Suppressor macrophage treated with lipopolysaccharide for 1 hour (primary cell): ENCODE measurements around the gene PKNOX2.
A peak's percentile ranks its signal among the peaks of the same experiment; 100 is the strongest.

ENCODE experiments used
- DNase-seq, 3 donors: peaks; one replicate each; pipeline ENCODE4 v3.0.0-alpha.2; 2020 to 2022

Gene PKNOX2

GRCh38 chr11:125345421-125346178 lies 181.0 kb downstream of the PKNOX2 start:
- DNase-seq = peak; percentile 54 to 74 (median 64)

DNA sequence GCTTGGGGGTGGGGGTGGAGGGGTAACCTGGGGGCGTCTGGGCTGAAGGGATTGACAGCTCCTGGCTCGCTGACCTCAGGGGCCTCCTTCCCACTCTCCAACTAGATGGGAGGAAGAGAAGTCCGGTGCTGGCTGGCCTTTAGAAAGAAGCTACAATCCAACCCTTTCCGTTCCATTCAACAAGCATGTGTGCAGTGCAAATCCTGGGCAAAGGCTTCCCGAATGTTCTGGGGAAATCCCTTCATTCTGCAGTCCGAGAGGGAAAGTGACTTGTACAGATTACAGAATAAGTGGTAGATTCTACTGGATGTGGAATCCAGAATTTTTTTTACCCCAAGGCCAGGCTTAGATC lies 181.6 kb downstream of the PKNOX2 start:
- no peak for DNase-seq

DNA sequence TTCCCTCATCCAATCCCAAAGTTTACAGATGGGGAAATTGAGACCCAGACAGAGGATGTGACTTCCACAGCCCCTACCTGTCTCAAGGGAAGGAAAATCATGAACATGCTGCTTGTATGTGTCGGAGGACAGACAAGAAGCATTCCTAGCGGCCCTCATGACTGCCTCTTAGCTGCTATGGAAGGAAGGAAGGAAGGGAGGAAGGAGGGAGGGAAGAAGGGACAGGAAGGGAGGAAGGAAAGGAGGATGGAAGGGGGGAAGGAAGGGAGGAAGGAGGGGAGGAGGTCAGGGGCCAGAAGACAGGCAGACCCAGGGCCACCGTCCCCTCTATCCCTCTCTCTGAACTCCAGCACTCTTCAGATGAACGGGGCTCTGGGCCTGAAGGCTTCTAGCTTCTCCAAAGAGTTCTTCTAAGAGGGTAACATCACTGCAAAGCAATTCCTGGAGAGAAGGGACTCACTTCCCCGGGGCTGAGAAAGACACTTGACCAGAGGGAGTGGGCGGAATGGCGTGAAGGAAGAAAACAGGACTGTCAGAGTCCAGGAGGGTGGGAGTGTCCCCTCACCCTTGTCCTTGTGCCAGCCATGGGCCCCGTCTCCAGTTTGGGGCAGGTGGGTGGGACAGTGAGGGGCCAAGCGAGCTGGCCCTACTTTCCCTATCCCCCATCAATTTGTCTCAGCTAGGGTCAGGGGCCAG lies 182.2 kb downstream of the PKNOX2 start:
- peak in 1 of 3 donors; percentile 9 for DNase-seq

DNA sequence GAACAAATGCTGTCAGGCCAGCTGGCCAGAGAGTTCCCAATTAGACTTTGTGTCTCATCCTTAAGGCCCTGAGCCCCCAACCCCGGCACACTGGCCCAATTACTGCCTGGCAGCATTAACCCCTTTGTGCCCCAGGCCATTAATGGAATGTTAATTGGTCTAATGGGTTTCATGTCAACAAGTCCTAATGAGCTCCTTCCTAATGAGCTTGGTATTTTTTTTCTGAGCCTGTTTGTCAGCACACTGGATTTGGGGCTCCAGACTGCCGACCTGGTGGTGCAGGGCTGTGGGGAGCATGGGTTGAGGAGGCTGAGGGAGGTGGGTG lies 182.7 kb downstream of the PKNOX2 start:
- DNase-seq = no peak

DNA sequence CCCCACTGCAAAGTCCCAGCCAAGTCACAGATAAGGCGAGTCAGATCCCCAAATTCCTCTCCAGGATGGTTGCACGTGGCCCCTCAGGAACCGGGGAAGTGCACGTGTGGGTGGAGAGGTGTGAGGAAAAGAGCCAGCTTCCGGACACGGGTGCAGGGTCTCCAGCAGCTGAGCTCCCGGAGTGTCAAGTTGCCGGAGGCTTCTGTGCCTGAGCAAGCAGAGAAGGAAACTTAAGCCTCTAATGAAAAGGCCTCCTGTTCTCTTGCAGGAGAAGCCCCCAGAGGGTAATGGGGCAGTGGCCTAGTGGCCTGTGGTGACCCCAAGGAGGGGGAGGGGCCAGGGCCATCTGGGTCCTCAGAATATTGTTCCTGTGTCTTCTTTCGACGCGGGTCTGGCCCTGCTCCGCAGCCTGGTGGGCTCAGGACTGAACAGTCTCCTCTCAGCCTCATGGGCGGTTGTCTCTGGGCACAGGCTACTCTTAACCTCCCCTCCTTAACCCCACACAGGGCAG lies 183.6 kb downstream of the PKNOX2 start:
- no peak for DNase-seq

- peak; percentile 42 to 66 (median 55) for DNase-seq
Observed at GRCh38 chr11:125348674-125349309, 184.2 kb downstream of the PKNOX2 start.

GRCh38 chr11:125350206-125351032 lies 185.9 kb downstream of the PKNOX2 start:
- peak in 1 of 3 donors; percentile 7 for DNase-seq

DNA sequence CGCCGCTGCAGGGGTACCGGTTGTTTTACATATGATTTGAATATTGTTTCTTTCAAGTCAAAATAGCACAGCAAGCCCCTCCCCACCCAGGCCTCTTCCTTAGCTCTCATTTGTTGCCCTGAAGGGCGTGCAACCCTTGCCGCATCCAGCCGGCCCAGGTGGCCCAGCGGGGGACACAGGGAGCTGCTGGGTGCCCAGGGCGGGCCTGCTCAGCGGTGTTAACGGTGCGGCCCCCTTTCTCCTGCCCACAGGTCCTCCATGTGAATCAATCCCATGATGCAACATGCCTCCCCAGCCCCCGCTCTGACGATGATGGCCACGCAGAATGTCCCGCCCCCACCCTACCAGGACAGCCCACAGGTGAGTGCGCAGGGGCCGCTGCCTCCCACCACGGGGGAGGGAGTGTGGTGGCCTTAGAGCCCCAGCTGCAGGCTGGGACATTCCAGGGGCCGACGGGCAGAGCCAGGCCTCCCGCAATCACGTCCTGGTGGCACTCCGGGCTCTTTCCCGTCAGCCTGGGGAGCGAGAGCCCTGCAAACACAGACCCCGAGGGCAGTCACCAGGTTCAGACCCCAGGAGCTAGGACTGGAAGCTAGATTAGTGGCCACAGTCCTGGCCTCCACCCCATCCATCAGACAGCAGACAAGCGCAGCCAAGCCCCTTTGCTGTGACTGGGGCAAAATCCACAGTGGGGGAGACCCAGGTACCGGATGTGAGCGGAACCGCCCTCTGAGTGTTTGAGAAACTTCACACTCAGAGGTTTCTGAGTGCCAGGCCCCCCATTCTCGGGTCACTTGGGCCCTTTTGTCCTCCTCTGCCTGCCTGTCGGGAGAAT lies 186.7 kb downstream of the PKNOX2 start:
- DNase-seq = no peak

DNA sequence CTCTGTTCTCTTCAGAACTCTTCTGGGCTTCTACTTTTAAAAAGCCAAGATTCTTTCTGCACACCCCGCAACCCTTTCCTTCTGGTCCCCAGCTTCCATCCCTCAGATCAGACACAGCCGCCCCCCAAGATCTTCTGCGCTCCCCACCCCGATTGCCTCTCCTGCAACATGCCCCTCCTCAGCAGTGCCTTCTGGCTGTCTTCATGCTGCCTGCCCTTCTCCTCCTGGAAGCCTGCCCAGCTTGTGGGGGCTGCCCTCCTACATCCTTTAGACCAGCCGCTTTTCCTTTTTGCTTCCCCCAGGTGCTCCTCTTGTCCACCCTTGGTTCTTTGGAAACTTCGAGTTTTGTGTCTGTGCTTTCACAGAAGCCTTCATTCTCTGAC lies 187.3 kb downstream of the PKNOX2 start:
- no peak for DNase-seq

- no peak for DNase-seq
Observed at GRCh38 chr11:125356797-125357196, 192.2 kb downstream of the PKNOX2 start.

- no peak for DNase-seq
Observed at GRCh38 chr11:125357551-125357950, 193.0 kb downstream of the PKNOX2 start.

- no peak for DNase-seq
Observed at GRCh38 chr11:125358254-125358840, 193.8 kb downstream of the PKNOX2 start.

GRCh38 chr11:125359130-125359529 lies 194.6 kb downstream of the PKNOX2 start:
- no peak for DNase-seq

- no peak for DNase-seq
Observed at GRCh38 chr11:125360066-125360465, 195.5 kb downstream of the PKNOX2 start.

- no peak for DNase-seq
Observed at GRCh38 chr11:125364121-125364826, 199.7 kb downstream of the PKNOX2 start.

- no peak for DNase-seq
Observed at GRCh38 chr11:125365196-125365931, 200.8 kb downstream of the PKNOX2 start.

GRCh38 chr11:125367710-125368109 lies 203.2 kb downstream of the PKNOX2 start:
- DNase-seq = no peak

DNA sequence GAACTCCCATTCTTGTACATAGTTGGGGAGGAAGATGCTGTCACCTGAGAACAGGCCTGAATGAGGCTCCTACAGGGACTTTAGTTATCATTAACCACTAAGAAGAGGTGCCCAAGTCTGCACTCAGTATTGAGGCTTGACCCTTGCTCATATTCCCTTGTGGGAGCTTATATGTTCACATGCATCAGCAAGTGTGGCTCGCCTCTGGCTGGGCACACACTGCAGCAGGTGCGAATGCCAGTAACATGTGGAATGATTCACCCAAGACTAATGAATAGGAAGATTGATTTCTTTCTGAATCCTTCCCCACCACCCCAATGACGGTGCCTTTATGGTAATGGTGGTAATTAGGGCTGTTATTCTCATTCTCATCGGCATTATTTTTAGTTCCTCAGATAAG lies 204.2 kb downstream of the PKNOX2 start:
- DNase-seq = no peak

DNA sequence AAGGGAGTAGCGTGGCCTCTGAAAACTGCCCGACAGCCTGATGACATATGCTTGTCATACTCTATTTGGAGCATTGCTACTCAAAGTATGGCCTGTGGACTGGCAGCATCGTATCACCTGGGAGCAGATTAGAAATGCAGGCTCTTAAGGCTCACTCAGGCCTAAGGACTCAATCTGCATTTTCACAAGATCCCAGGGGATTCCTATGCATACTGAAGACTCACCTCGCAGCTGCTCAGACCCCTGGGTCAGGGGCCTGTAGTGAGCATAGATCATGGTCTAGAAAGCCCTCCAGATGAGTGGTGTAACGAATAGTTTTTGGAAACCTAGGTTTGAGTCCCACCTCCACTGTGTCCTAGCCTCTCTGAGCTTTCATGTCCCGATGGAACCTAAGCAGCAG lies 205.3 kb downstream of the PKNOX2 start:
- DNase-seq = no peak
